Measurements from ENCODE around the gene C2CD2. TPM values are rescaled to one million over a fixed set of nuclear protein-coding genes. Genes with fewer than 3 reads are reported as not detected.

C2CD2 gene
- total and polyA plus RNA-seq, 2 of the 8 experiments (the other 6 are each of a cell fraction or from before 2014, with no cell fraction given): 10.4 to 13.0 TPM

GRCh38 chr21:41851090-41851790, 102.6 kb downstream of the C2CD2 start (continued):
- TF ChIP-seq TCF12 (IDR thresholded peaks at IDR 0.05; ENCODE audit: low read depth, low read length): no peak
- no peak for TF ChIP-seq MAFK (IDR thresholded peaks at IDR 0.05; ENCODE audit: low read depth, low read length)
- TF ChIP-seq MAX (IDR thresholded peaks at IDR 0.05): no peak
- TF ChIP-seq BRCA1 (IDR thresholded peaks at IDR 0.05; ENCODE audit: low read depth, low read length): no peak
- no peak for TF ChIP-seq EZH2 (IDR thresholded peaks at IDR 0.05; ENCODE audit: low read depth, low read length, severe bottlenecking)
- no peak for TF ChIP-seq EGR1 (IDR thresholded peaks at IDR 0.05; ENCODE audit: borderline replicate concordance, low read depth, low read length)
- TF ChIP-seq ATF2 (IDR thresholded peaks at IDR 0.05; ENCODE audit: low read length): no peak
- no peak for TF ChIP-seq CREB1 (IDR thresholded peaks at IDR 0.05)
